Measurements from ENCODE around the gene NEDD4L.

NEDD4L gene

DNA sequence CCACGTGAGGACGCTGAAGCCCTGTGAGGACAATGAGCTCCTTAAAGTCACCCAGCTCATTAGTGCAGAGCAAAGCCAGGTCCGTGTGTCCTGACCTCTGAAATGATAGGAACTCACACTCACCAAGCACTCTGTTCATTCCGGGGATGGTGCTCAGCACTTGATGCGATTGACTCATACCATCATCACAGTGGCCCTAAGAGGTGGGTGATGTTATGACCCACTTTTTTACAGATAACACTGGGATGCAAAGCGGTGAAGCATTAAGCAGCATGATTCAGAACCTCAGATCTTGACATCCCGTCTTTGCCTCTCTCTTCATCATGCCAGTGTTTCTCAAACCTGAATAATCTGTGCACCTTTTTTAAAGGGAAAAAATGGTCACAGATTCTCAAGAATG is 350.0 kb downstream of the NEDD4L start:
- DNase-seq (ENCODE audit: low read depth, low spot score), result no peak

GRCh38 chr18:58394602-58395425 is 350.8 kb downstream of the NEDD4L start:
- no peak for DNase-seq (ENCODE audit: low read depth, low spot score)

GRCh38 chr18:58396144-58396543 is 352.1 kb downstream of the NEDD4L start:
- DNase-seq (ENCODE audit: low read depth, low spot score), result no peak

GRCh38 chr18:58396966-58397365 is 352.9 kb downstream of the NEDD4L start:
- no peak for DNase-seq (ENCODE audit: low read depth, low spot score)

DNA sequence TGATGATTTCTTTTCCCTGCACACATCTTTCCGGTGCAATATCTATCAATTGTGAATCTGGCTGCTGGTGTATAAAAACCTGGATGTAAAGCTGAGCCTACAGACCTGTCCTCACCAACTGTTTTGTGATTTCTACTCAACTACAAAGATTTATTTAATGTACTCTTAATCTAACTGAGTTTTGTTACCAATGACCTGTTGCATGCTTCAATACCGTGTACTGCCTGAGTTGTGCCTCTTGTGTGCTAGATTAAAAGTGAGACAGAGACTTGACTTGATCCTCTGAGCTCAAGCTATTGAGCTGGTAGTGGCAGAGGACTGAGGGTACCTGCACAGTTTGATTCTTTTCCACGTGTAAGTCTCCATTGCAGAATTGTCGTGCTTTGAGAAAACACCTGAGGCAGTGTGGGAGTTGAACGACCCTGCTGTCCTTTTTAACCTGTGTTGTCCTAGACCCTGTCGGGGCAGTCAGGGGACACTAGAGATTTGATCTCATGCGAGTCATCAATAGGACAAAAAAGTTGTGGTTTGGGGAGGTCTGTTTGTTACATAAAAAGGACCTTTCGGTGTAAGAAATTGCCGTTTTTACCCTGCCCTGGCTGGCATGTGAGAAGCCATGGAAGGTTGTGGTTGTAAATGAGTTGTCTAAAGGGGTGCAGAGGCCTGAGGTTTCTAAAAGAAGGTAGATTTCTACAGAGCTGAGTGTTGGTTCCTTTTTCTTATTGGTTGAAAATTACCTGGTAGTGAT is 353.5 kb downstream of the NEDD4L start:
- DNase-seq (ENCODE audit: low read depth, low spot score), result no peak

DNA sequence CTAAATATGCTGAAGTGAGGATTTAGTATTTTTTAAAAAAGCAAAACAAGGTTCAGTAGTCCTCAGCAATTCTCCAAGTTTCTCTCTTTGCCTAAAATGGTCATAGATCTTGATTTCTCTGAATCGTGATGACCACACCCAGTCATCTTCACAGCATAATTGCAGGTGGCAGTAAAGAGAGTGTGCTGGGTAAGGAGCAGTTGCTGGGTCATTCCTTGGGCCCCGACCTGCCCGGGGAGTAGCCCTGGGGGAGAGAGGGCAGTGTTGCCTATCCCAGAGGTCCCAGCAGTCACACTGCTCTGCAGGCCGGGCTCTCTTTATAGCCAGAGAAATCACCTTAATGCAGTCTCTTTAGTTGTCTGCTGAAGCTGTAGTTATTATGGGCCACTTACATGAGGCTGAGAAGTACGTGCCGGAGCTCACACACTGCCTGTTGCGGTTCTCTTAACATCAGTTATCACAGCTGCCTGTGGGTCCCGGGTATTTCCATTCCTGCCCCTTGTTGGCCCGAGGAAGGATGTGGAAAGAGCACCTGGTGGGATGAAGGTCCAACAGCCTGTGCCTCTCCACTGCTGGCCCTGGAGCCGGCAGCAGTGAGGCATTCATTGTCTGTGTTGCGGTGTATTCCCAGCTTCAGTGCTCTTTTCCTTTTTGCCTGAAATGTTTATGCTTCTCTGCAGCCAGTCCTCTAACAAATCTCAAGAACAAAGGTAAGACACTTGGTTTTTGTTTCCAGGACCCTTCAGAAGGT is 354.8 kb downstream of the NEDD4L start:
- no peak for DNase-seq (ENCODE audit: low read depth, low spot score)

GRCh38 chr18:58400331-58400870 is 356.4 kb downstream of the NEDD4L start:
- no peak for DNase-seq (ENCODE audit: low read depth, low spot score)

- no peak for DNase-seq (ENCODE audit: low read depth, low spot score)
These were observed 357.2 kb downstream of the NEDD4L start for GRCh38 chr18:58401191-58401590.

GRCh38 chr18:58402247-58402646 is 358.2 kb downstream of the NEDD4L start:
- peak; percentile 31 for DNase-seq (ENCODE audit: low read depth, low spot score)

DNA sequence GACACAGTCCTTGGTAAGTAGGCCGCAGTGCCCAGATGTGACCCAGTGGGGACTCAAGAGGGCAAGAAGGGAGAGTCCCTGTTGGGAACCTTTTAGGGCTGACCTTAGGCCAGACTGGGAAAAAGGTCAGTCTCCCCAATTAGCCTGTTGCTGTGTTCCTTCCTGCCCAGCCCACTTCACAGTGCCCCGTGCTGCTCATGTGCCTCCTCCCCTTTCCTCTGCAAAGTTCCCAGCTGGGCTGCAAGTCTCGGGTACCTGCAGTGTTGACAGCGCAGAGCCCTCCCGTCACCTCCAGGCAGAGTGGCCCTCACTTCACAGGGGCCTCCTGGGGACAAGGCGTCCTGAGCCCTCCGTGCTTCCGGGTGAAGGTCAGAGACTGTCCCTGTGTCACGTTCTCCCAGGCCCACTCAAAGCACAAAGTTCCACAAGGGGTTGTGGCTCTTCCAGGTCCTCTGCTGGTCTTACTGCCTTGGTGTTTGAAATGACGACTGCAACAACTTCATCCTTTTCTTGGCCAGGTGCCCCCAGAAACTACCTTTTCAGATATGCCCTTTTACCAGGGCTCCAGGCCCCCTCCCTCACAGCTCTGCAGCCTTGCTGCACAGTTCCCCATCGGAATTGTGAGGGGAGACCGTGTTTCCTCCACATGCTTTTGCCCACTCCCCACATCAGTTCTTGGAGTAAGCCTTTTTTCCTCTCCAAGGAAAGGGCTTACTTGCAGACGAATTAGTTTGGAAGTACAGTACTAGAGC is 359.1 kb downstream of the NEDD4L start:
- DNase-seq (ENCODE audit: low read depth, low spot score), result no peak

DNA sequence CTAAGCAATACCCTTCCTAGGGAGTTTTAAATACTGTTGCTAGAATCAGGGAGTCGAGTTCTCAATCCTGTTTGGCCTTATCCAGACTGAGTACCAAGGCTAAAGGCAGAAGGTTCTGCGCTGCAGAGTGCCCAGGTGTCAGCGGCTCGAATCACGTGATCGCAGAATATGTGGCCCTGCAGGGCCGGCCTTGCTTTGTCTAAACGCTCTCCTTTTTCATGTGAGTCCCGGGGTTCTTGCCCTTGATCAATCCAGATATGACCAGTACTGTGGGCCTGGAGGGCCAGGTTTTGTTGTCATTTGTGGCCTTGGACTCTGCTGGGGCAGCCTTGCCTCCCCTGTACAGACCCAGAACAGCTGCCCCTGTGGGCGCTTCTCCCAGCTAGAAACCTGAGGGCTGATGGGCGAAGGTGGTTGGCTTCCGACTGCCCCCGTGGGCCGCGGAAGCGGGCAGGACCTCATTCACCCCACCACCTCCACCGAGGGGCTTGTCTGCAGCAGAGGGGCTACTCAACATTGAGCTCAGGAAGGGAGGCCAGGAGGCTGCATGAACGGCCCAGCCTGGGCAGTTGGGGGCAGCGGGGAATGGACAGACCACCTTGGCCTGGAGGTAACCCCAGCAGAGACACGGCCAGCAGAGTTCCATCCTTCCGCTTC is 359.9 kb downstream of the NEDD4L start:
- no peak for DNase-seq (ENCODE audit: low read depth, low spot score)

DNA sequence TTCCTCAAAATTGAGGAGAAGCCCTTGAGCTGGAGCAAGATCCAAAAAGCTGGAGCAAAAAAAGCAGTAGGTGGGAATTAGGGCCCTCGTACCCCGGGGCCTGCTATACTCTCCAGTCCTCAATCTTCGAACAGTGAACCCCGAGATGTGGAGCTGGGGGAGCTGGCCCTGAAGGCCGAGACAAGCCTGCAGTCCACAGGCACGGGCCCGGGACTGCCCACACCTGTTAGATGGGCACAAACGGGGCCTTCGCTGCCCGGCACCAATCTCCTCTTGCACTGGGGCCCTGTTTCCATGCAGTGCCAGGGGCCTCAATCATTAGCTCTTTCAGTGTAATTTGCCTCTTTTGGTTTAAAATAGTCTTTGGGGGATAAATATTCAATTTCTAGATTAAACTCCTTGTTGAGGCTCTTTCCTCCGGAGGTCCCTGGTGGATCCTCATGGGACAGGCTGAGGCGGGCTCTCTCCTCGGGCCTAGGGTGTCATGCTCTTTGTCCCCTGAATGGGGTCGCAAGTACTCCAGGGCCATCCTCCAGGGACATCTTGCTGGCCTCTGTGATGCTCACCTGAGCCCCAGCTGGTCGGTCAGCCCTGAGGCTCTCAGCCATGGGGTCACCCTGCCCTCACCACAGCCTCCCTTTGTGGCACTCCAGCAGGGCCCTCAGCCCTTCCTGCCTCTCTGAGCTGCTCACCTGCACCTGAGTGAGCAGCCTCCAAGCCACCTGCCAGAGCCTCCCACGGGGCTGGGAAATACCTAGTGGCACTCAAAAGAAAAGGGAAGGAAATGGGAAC is 361.3 kb downstream of the NEDD4L start:
- DNase-seq (ENCODE audit: low read depth, low spot score), result no peak

DNA sequence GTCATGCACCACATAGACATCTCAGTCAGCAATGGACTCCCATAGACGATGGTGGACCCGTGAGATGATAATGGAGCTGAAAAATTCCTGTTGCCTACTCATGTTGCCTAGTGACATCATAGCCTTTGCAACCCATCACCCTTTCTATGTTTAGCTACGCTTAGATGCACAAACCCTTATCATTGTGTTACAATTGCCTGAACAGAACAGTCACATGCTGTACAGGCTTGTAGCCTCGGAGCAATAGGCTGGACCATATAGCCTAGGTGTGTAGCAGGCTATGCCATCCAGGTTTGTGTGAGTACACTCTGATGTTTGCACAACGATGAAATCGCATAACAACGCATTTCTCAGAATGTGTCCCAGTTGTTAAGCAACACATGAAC is 363.2 kb downstream of the NEDD4L start:
- DNase-seq (ENCODE audit: low read depth, low spot score), result no peak

- no peak for DNase-seq (ENCODE audit: low read depth, low spot score)
These were observed 363.8 kb downstream of the NEDD4L start for GRCh38 chr18:58407649-58408407.

GRCh38 chr18:58408665-58409064 is 364.6 kb downstream of the NEDD4L start:
- no peak for DNase-seq (ENCODE audit: low read depth, low spot score)

GRCh38 chr18:58409802-58410445 is 365.9 kb downstream of the NEDD4L start:
- DNase-seq (ENCODE audit: low read depth, low spot score), result no peak

- DNase-seq (ENCODE audit: low read depth, low spot score), result no peak
These were observed 367.3 kb downstream of the NEDD4L start for GRCh38 chr18:58411323-58411722.

DNA sequence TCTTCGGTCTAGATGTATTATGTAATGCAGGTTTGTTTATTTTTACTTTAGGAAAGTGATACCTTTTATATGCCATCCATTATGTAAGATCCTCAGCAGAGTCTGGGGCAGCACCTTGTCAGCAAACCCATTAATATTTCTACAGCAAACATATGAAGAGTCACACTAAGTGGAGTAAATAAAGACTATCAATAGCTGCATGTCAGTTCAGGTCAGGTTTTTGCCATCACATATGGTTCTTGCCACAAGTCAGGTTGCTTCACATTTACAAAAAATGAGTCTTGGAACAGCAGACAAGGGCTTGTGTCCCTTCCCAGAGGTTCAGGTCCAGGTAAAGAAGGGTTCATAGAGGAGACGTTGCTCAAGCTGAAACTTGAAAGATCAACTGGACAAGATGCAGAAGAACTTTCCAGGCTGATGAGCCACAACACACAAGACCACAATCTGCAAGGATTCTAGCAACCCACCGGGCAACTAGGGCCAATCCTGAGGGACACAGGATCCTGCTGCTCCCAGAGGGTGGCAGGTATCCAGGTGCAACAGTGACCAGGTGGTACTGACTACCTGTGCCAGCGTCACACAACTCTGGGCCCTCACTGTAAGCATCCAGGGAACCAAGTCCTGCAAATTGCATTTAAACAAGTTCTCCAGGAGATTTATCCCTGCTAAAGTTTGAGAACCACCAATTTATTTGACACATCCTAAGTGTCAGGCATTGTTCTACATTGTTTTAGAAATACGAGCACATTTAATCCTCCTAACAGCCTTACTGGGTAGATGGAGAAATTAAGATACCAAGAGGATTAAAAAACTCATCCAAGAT is 369.0 kb downstream of the NEDD4L start:
- no peak for DNase-seq (ENCODE audit: low read depth, low spot score)
